T-helper 22 cell (primary cell): ENCODE results near the gene ZNF692.
A peak's percentile ranks its signal among the peaks of the same experiment; 100 is the strongest.

Source experiments
- DNase-seq: peaks from one replicate; pipeline ENCODE4 v3.0.0-alpha.2; 2020; ENCODE audit warnings: low read depth

The ZNF692 gene

DNA sequence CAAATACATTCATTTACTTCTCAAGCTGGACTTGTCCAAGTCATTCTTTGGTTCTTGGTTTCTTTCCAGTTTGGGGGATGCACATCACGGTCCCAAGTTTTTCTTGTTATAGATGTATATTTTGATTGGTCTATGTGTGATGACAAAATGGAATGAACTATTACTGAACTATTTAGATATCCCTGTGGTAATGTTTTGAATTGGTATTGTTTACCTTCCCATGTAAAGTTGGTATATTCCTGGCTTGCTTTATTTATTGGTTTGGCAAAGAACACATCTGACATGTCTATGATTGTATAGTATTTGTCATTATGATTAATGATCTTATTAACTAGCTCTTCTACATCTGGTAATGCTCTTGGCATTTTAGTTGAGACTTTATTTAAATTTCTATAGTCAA is 22.4 kb upstream of the ZNF692 start:
- no peak for DNase-seq

DNA sequence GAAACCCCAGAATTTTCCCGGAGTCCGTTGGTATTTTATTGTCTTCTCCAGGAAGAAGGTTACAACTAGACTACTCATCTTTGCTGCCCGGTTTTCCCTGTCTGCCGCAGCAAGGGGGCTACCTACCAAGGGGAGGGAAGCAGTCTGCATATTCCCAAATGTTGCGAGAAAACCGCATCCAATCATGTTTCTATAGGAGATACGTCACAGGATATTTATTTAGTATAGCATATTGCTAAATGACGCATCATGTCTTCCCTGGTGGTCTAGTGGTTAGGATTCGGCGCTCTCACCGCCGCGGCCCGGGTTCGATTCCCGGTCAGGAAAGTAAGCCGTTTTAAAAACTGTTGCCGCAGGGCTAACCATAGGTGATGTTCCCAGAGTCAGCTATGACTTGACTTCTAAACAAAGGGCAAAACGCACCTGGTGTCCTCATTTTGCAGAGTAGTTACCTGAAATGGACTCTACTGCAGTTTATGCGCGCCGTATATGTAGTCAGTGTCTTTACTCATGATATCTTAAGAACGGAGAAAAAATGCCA is 15.2 kb upstream of the ZNF692 start:
- peak; percentile 63 for DNase-seq

GRCh38 chr1:248873409-248873992 is 14.6 kb upstream of the ZNF692 start:
- DNase-seq, result peak; percentile 79

DNA sequence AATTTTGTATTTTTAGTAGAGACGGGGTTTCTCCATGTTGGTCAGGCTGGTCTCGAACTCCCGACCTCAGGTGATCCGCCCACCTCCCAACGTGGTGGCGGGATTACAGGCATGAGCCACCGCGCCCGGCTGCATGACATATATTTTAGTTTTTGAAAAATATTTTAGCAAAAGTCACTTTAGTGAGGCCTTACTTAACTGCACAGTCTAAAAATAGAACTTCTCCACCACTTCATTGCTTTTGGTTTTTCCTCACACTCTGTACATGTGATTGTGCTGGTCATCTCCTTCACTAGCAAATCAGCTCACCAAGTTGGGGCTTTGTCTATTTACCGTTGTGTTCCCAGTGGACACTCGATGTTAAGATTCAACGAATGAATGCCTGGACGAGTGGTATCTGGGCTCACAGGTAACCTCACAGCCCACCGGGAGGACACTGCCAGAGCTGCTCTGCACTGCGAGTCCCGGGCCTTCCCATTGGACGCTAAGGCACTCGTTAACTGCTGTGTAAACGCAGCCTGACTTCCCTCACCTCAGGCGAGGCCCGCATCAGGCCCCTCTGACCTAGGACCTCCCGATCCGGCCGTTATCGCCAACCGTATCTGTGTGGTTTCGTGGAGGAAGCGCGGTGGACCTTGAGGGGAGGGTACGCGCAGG is 14.0 kb upstream of the ZNF692 start:
- no peak for DNase-seq

DNA sequence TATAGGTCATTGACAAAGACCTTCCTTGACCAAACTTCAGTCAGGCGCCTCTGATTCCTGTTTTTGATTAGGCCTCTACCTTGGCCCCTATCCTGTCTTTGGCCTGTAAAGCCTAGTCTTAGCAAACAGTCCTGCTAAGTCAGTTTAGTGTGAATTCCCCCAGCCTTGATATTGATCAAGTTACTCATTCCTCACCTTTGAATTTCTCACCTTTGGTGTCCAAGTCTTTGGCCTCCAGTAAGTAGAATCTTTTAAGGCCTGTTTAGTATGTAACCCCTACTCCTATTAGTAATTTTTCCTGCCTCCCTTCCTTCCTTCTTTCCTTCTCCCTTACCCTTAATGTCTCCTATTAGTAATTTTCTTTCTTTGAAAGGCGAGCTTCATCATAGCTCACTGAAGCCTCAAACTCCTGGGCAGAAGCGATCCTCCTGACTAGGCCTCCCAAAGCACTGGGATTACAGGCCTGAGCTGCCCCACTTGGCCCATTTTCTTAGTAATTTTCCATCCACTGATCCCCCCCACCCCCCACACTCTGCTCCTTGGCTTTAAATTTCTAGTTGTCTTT is 13.0 kb upstream of the ZNF692 start:
- no peak for DNase-seq

- DNase-seq, result peak; percentile 75
Measured at GRCh38 chr1:248862998-248863881, 4.4 kb upstream of the ZNF692 start.

DNA sequence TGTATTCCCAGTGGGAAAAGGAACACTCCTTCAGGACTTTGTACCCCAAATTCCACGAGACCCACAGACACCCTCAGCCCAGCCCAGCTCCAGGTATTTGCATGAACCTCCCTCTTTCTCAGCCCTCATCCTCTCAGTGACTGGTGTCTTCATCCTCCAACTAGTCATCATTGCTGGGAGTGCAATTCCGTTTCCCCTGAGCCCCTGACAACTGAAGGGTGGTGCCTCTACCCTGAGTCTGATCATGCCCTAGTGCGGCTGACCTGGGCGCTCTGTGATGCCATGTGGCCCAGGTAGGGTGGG is 3.8 kb upstream of the ZNF692 start:
- DNase-seq, result no peak

DNA sequence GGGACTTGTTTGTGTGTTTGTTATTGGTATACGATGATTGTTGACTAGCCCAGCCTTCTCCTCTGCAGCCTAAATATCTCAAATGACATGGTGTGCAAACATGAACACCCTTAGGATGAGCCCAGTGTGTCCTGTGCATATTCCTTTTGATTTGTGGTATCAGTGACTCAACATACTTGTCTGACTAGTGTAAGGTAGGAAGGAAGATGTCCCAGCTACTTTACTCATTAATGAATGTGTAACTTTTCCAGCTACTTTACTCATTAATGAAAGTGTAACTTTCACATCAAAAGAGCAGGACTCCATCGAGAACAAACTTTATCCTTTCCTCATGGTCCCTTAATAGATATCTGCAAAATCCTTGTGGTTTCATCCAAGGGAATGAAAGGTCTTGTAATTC is 2.7 kb upstream of the ZNF692 start:
- no peak for DNase-seq

DNA sequence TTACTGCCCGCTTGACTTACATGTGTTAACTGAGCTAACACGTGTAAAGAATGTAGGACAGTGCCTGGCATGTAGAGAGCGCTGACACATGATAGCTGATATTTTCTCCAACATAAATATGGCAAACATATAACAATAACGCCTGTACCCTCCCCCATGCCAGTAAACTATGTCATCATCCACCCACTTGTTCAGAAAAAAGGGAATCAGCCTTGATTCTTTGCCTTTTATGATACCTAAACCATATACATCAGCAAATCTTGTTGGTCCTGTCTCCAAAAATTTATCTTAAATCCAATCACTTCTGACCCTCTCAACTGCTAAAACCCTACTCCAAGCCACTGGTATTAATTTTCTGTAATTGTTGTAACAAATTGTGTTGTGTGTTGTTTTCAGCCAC is 1.1 kb upstream of the ZNF692 start:
- DNase-seq, result no peak

- peak; percentile 19 for DNase-seq
Measured at GRCh38 chr1:248858096-248858890, 592 bp downstream of the ZNF692 start.

DNA sequence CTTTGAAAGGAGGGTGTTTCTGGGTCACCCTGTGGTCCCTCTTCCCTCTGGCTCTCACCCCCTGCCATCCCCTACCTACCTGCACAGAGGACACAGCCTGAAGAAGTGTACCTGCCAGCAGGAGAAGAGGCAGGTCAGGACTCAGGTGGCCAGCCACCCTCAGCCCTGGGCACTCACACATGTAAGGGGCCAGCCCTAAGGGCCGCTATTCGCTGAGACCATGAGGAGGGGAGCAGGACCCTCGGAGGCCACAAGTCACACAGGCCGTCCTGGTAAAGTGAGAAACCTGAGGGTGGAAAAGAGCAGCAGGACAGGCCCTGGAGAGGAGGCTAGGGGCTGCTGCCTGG is 1.2 kb downstream of the ZNF692 start:
- DNase-seq, result no peak

GRCh38 chr1:248857201-248857600 is 1.7 kb downstream of the ZNF692 start:
- no peak for DNase-seq

DNA sequence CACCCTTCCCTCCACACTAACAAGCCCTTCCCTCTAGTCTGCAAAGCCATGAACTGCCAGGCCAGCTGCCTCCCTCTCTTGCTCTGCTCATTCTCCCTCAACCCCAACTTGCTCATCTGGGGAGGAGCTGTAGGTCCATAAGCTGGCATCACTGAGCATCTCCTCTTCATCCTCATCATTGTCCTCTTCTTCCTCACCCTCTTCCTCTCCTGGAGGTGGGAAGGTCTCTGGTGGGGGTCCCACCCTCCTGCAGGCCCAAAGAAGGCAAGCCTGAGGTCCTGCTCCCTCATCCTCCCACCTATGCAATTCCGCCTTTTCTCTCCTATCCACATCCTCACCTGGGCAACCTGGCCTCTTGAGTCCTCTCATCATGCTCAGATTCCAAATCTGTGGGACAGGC is 2.7 kb downstream of the ZNF692 start:
- DNase-seq, result no peak

DNA sequence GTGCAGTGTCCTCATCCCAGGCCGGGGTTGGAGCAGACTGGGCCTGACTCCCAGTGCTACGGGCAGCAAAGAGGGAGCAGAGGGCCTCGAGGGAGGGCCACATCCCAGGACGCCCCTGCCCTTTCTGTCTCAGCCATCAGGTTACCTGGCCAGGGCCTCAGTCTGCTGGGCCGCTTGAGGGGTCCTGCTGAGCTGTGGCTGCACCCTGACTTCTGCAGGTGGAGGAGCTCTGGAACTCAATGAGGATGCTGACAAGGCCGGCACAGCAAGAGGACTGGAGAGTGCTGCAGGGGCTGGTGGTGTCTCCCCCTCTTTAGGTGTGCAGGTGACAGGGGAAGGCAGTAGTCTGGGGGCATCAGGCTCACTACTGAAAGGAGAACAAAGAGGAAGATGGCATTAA is 3.3 kb downstream of the ZNF692 start:
- no peak for DNase-seq

DNA sequence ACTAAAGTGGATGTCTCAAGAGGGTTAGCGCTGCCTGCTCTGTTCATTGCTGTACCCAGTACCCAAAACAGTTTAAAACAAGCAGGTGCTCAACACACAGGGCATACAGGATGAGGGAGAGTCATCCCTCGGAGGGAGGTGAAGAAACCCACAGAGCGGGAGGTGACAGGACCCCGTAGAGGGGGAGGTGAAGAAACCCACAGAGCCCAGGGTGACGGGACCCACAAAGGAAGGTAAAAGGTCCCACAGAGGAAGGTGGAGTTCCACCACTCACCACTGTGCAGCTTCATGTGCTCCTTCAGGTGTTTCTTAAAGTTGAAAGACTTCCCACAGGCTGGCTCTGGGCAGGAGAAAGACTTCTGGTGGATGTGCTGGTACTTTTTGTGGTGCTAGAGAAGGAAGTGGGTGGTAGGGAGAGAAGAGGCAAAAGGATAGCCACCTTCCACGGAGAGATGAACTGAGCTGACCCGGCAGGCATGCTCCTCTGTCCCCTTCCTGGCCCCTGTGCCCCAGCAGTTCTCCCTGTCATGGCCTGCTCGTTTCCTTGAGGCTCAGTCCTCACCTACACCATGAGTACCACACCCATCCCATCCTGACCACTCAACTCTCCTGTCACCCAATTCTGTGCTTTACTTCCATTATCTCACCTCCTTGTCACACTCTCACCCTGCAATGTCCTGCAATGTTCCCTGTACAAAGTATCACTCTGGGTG is 5.1 kb downstream of the ZNF692 start:
- DNase-seq, result no peak

- DNase-seq, result no peak
Measured at GRCh38 chr1:248852481-248853405, 6.1 kb downstream of the ZNF692 start.

GRCh38 chr1:248851390-248851789 is 7.5 kb downstream of the ZNF692 start:
- DNase-seq, result no peak

DNA sequence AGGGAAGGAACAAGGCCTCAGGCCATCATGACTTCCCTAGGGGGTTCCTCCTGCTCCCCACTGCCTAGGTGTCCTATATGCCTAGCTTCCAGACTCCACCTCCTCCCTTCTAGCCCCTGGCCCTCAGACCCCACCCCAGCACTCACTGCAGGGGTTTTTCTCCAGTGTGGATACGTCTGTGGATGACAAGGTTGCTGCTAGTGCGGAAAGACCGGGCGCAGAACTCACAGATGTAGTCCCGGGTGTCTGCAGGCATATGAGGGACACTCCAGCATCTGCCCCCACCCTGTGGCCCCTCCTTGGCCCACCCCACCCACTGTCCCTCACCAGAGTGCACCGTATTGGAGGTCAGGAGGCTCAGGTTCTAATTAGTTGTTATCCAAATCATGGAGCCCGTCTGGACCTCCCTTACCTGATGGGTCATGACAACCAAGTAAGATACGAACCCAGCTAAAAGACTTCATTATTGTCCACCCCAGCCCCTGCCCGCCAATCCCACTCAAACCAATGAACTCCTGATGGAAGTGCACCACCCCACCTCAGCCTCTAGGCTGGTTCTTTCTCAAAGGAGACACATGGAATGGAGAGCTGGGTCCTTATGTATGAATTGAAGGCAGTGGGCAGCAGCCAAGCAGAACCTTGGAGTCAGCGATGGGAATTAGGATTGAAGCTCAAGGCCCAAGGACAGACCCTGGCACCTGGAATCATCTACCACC is 8.2 kb downstream of the ZNF692 start:
- DNase-seq, result no peak

DNA sequence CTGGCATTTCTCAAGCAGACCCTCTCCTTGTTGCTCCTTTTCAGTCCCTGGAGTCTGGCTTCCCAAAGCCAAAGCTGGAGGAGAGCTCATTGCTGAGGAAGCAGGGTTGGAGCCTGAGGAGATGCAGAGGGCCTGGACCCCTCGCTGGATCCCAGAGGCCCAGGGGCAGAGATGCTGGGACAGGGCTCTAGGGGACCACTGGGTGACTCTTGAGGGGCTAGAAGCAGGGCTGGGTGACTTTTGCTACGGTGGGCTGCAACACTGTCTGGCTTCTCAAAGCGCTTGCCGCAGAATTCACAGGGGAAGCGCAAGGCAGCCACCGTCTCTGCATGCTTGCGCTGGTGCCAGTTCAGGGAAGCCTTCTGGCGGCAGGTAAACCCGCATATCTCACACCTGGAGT is 8.8 kb downstream of the ZNF692 start:
- DNase-seq, result no peak

DNA sequence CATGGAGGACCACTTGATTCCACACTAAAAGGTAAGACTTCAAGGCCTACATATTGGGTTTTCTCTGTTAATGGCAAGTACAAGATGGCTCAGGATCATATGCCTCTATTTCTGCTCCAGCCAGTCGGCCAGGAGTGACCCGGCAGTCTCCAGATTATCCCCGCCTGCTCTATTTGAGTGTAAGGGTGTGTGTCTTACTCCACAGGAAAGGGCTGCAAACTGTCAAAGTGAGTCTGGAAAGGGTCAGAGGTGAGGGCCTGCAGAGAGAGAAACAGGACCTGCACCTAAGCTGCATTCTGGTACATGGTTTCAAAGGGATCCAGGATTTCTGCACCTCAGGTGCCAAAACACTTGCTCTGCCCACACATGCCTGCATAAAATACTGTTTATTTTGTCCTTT is 9.2 kb downstream of the ZNF692 start:
- DNase-seq, result no peak
